T-cell (primary cell): ENCODE results near the gene ARHGEF26. TPM values are rescaled to one million over a fixed set of nuclear protein-coding genes. Genes with fewer than 3 reads are reported as not detected.
"Not testable (repeated sequence)": the region's sequence is repeated elsewhere in the genome, so short reads cannot be mapped to it uniquely, and the experiment has no call there.

ENCODE experiments used
- ATAC-seq, 4 experiments: fragments of 200-7000 bp in 3 of 4; fragments of 150-1000 bp in 1 of 4; cut with Tn5 transposase; replicated peaks in 1 of 4; 1 replicate in 3 of 4; 2 replicates in 1 of 4; pipeline ENCODE4 v1.10.0; 2021; ENCODE audit warnings: moderate library complexity in 3 of 4, mild to moderate bottlenecking in 2 of 4, moderate number of reproducible peaks in 1 of 4
- CTCF ChIA-PET, 2 donors: fragments of 300-600 bp; sonication (Branson Sonifier 250); formaldehyde crosslinking; loops; one replicate each; lab custom pipeline; 2022; ENCODE audit warnings: antibody characterized with exemption in 2 of 2; lab: Charles Lee
- POLR2A ChIA-PET, 2 donors: fragments of 300-600 bp; sonication (Branson Sonifier 250); formaldehyde crosslinking; loops; one replicate each; lab custom pipeline; 2022; ENCODE audit warnings: antibody characterized with exemption in 2 of 2; lab: Charles Lee
- DNase-seq, 35 experiments: peaks; one replicate each; pipeline versions ENCODE4 v3.0.0 to v3.0.0-alpha.2; 2013 to 2023
- H3K27ac ChIP-seq: one replicate; pipeline ENCODE4 v1.5.1; 2013; ENCODE audit warnings: low read length
- H3K27me3 ChIP-seq, 2 experiments: replicated peaks in 1 of 2; 1 replicate in 1 of 2; 2 replicates in 1 of 2; pipeline versions ENCODE4 v1.6.1 to v1.7.0; 2013; ENCODE audit warnings: low read length in 1 of 2, mixed read lengths in 1 of 2; ENCODE audit not compliant: control insufficient read depth in 2 of 2, insufficient read depth in 2 of 2; ENCODE audit errors: extremely low read depth in 1 of 2
- H3K36me3 ChIP-seq, 2 donors: 1 replicate in 1 of 2; 2 replicates in 1 of 2; pipeline versions ENCODE4 v1.6.1 to v1.7.0; 2013; ENCODE audit warnings: low read length in 1 of 2; ENCODE audit not compliant: control insufficient read depth in 2 of 2, insufficient read depth in 1 of 2; ENCODE audit errors: extremely low read depth in 1 of 2
- H3K4me1 ChIP-seq, 2 experiments: 1 replicate in 1 of 2; 2 replicates in 1 of 2; pipeline versions ENCODE4 v1.6.1 to v1.7.0; 2013; ENCODE audit warnings: low read length in 2 of 2, mixed read lengths in 1 of 2; ENCODE audit not compliant: insufficient read depth in 2 of 2, control insufficient read depth in 1 of 2; ENCODE audit errors: extremely low read depth in 1 of 2
- H3K4me3 ChIP-seq, 2 donors: 1 replicate in 1 of 2; 2 replicates in 1 of 2; pipeline versions ENCODE4 v1.5.1 to v1.7.0; 2013; ENCODE audit warnings: mild to moderate bottlenecking in 2 of 2, low read length in 1 of 2, moderate library complexity in 1 of 2; ENCODE audit not compliant: control insufficient read depth in 1 of 2; ENCODE audit errors: extremely low read depth in 1 of 2
- H3K9me3 ChIP-seq: 2 replicates; pipeline ENCODE4 v1.7.0; 2013
- H3K27ac Mint-ChIP-seq, 2 donors: one replicate each; pipeline ENCODE4 v1.8.0; 2020 to 2021; ENCODE audit warnings: mild to moderate bottlenecking in 2 of 2, mixed read lengths in 2 of 2
- H3K27me3 Mint-ChIP-seq, 2 donors: one replicate each; pipeline ENCODE4 v1.8.0; 2021 to 2022; ENCODE audit warnings: mixed read lengths in 2 of 2
- H3K36me3 Mint-ChIP-seq: one replicate; pipeline ENCODE4 v1.8.0; 2021; ENCODE audit warnings: mixed read lengths
- H3K4me1 Mint-ChIP-seq, 3 donors: one replicate each; pipeline ENCODE4 v1.8.0; 2020 to 2022; ENCODE audit warnings: mixed read lengths in 3 of 3, mild to moderate bottlenecking in 1 of 3
- H3K4me3 Mint-ChIP-seq, 3 donors: one replicate each; pipeline ENCODE4 v1.8.0; 2020 to 2022; ENCODE audit warnings: mild to moderate bottlenecking in 3 of 3, mixed read lengths in 3 of 3, moderate library complexity in 3 of 3
- H3K9me3 Mint-ChIP-seq, 3 donors: one replicate each; pipeline ENCODE4 v1.8.0; 2020 to 2022; ENCODE audit warnings: mixed read lengths in 3 of 3
- WGBS: methylation state at CpG from one replicate; pipeline ENCODE4 v1.1.5; 2013; ENCODE audit warnings: missing lambda C conversion rate; ENCODE audit not compliant: insufficient coverage; 5-methylcytosine and 5-hydroxymethylcytosine counted together
- total RNA-seq, 35 experiments: library from RNA in 6 of 35; stranded (reverse) in 6 of 35; fragments of 120-200 nt in 1 of 35; gene quantifications; one replicate each; pipeline versions ENCODE4 v1.2.1 to v1.2.4 and lab custom pipeline; 2013 to 2026

The ARHGEF26 gene
- total RNA-seq, 5 donors from 2014 or later (not counting 1 experiment from before 2014, with no cell fraction given), result 0.12 to 0.29 (median 0.23) TPM

DNA sequence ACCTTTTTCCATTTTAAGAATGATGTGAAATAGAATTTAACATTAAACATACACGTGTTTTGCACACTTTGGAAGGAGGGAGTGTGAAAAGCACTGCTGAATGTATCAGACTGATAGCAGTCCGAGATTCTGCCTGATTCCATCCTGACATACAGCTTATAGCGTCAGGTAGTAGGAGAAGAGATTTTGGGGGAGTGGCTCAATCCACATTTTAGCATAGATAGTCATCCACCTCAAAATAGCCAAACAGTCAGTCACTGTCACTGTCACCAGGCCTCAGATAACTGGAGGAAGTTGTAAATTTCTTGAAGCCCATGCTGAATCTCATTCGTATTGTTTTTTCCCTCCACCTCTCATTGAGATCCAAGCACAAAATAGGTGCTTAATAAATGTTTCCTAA, 35.4 kb upstream of the ARHGEF26 start:
- Mint-ChIP-seq H3K27me3 (peaks cover 4 to 14% of the 10 kb centered on the region in 2 donors), H3K27ac (no peak overlapping the region), H3K9me3 (peaks cover 0 to 4% (median 3%) of the 10 kb centered on the region in 3 donors), H3K4me3 (no peak overlapping the region), H3K4me1 (no peaks in the 10 kb centered on the region), H3K36me3 (no peaks in the 10 kb centered on the region)
- no peaks in the 10 kb centered on the region for H3K4me1 ChIP-seq
- ChIA-PET POLR2A (no interaction called here), CTCF (no interaction called here)
- ATAC-seq, result no peak
- H3K36me3 ChIP-seq, result no peaks in the 10 kb centered on the region
- H3K4me3 ChIP-seq, result no peak overlapping the region
- no peaks in the 10 kb centered on the region for H3K27me3 ChIP-seq
- no peaks in the 10 kb centered on the region for H3K9me3 ChIP-seq
- no peak overlapping the region for H3K27ac ChIP-seq
- DNase-seq, result no peak
- no CpG with 5 or more reads among the region's 4 CpGs for WGBS

DNA sequence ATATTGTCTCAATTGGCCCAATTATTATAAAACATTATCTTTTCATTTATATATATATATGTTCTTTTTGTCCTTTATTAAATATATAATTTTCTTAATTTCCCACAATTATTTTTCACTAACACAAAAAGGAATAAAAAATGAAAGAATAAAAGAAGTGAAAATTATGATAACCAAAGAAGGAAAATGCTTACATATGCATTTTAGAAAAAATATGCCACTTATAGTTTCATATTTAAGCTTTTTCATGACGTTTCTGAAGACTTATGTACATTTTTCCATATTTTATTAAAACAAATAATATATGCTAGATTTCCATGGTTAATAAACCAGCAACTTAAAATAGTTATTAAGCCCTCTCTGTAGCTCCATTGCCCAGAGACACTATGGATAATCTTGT, 34.9 kb upstream of the ARHGEF26 start:
- no peak overlapping the region for H3K4me3 Mint-ChIP-seq
- no peaks in the 10 kb centered on the region for H3K36me3 Mint-ChIP-seq
- WGBS, result no CpG with 5 or more reads among the region's 1 CpG
- ATAC-seq, result no peak
- no peaks in the 10 kb centered on the region for H3K27me3 ChIP-seq
- H3K27ac Mint-ChIP-seq, result no peak overlapping the region
- no peaks in the 10 kb centered on the region for H3K4me1 Mint-ChIP-seq
- ChIA-PET CTCF (no interaction called here), POLR2A (no interaction called here)
- no peak overlapping the region for H3K4me3 ChIP-seq
- no peaks in the 10 kb centered on the region for H3K36me3 ChIP-seq
- H3K27me3 Mint-ChIP-seq, result peaks cover 5 to 10% of the 10 kb centered on the region in 2 donors
- no peaks in the 10 kb centered on the region for H3K4me1 ChIP-seq
- no peaks in the 10 kb centered on the region for H3K9me3 ChIP-seq
- peaks cover 0 to 4% (median 3%) of the 10 kb centered on the region in 3 donors for H3K9me3 Mint-ChIP-seq
- no peak overlapping the region for H3K27ac ChIP-seq
- no peak for DNase-seq

DNA sequence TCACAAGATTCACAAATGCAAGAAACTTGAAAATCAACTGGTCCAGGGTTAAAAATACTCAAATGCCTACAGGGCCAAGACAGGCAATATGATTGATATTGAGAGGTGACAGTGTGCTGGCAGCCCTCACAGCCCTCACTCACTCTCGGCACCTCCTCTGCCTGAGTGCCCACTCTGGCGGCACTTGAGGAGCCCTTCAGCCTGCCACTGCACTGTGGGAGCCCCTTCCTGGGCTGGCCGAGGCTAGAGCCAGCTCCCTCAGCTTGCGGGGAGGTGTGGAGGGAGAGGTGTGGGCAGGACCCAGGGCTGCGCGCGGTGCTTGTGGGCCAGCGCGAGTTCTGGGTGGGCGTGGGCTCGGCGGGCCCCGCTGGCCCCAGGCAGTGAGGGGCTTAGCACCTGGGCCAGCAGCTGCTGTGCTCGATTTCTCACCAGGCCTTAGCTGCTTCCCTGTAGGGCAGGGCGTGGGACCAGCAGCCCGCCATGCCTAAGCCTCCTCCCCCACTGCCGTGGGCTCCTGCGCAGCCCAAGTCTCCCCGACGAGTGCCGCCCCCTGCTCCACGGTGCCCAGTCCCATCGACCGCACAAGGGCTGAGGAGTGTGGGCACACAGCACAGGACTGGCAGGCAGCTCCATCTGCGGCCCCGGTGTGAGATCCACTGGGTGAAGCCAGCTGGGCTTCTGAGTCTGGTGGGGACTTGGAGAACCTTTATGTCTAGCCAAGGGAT, 33.3 kb upstream of the ARHGEF26 start:
- H3K9me3 Mint-ChIP-seq, H3K4me3 Mint-ChIP-seq, H3K27me3 ChIP-seq, H3K27ac Mint-ChIP-seq, CTCF ChIA-PET, H3K36me3 ChIP-seq, ATAC-seq, H3K4me1 ChIP-seq, H3K4me1 Mint-ChIP-seq, H3K4me3 ChIP-seq, DNase-seq, H3K9me3 ChIP-seq, H3K36me3 Mint-ChIP-seq, H3K27ac ChIP-seq, POLR2A ChIA-PET, H3K27me3 Mint-ChIP-seq: not testable (repeated sequence)
- 95% methylated on average over 22 of the region's 26 CpGs for WGBS

GRCh38 chr3:154089421-154090420, 31.5 kb upstream of the ARHGEF26 start:
- Histone ChIP-seq H3K9me3 (no peaks in the 10 kb centered on the region), H3K4me3 (no peak overlapping the region), H3K27me3 (peaks cover 0 to 3% of the 10 kb centered on the region in 2 experiments), H3K27ac (no peak overlapping the region), H3K36me3 (no peaks in the 10 kb centered on the region), H3K4me1 (no peaks in the 10 kb centered on the region)
- Mint-ChIP-seq H3K4me3 (no peak overlapping the region), H3K36me3 (no peaks in the 10 kb centered on the region), H3K27ac (no peak overlapping the region), H3K9me3 (no peaks in the 10 kb centered on the region), H3K4me1 (no peaks in the 10 kb centered on the region), H3K27me3 (peaks cover 1 to 10% of the 10 kb centered on the region in 2 donors)
- WGBS, result 40% methylated on average over 4 of the region's 14 CpGs
- DNase-seq, result no peak
- no peak for ATAC-seq
- ChIA-PET CTCF (no interaction called here), POLR2A (no interaction called here)

DNA sequence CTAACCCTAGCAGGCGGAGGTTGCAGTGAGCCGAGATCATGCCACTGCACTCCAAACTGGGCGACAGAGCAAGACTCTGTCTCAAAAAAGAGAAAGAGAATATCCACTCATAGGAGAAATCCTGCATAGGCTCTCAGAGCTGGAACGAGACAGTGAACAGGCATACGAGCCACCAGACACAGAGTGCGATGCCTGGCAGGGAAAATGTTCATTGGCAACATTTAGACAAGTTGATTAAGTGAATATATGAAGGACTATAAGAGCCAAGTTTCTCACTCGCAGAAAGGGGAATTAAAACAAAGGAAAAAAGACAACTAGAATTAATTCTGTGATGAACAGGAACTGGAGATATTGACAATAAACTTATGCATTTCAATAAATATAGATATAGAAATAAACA, 27.1 kb upstream of the ARHGEF26 start:
- Mint-ChIP-seq H3K4me1 (no peaks in the 10 kb centered on the region), H3K4me3 (no peak overlapping the region), H3K36me3 (no peaks in the 10 kb centered on the region), H3K27ac (no peak overlapping the region), H3K27me3 (peaks cover 0 to 1% of the 10 kb centered on the region in 2 donors), H3K9me3 (no peaks in the 10 kb centered on the region)
- DNase-seq (no peak), ATAC-seq (no peak)
- Histone ChIP-seq H3K36me3 (no peaks in the 10 kb centered on the region), H3K27ac (no peak overlapping the region), H3K4me3 (no peak overlapping the region), H3K4me1 (no peaks in the 10 kb centered on the region), H3K27me3 (peaks cover 0 to 3% of the 10 kb centered on the region in 2 experiments), H3K9me3 (no peaks in the 10 kb centered on the region)
- ChIA-PET POLR2A (no interaction called here), CTCF (no interaction called here)
- 91% methylated on average over 4 of the region's 7 CpGs for WGBS

DNA sequence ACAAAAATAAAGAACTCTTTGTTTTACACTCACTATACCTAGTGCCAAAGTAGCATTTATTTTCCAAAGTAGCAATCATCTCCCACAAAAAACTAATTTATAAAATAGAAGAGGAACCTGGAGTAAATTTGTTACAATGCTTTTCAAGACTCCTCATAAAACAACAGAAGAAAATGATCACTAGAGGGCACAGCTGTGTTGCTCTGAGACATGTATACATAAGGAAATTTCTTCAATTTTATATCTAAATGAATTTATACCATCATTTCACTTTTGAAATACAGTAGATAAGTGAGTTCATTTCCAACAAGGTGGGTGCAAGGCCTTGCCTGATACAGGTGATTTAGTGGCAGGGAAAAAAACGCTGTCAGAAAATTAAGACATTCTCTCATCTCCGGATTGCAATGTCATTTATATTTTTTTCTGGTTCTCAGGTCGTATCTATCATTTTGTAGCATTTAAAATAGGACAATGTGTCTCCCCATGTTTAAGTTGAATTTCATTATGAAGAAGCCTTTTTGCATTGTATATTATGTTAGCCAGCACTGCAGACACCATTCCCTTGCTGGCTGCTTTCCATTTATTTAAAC, 25.3 kb upstream of the ARHGEF26 start:
- ATAC-seq (no peak), DNase-seq (no peak)
- CTCF ChIA-PET, result no interaction called here
- no peaks in the 10 kb centered on the region for H3K36me3 Mint-ChIP-seq
- H3K4me3 ChIP-seq, result no peak overlapping the region
- no peak overlapping the region for H3K27ac Mint-ChIP-seq
- no CpG with 5 or more reads among the region's 3 CpGs for WGBS
- H3K4me1 Mint-ChIP-seq, result no peaks in the 10 kb centered on the region
- no peak overlapping the region for H3K27ac ChIP-seq
- H3K27me3 ChIP-seq, result peaks cover 0 to 3% of the 10 kb centered on the region in 2 experiments
- H3K4me3 Mint-ChIP-seq, result no peak overlapping the region
- H3K36me3 ChIP-seq, result no peaks in the 10 kb centered on the region
- peaks cover 0 to 1% of the 10 kb centered on the region in 2 donors for H3K27me3 Mint-ChIP-seq
- no peaks in the 10 kb centered on the region for H3K4me1 ChIP-seq
- H3K9me3 ChIP-seq, result no peaks in the 10 kb centered on the region
- no peaks in the 10 kb centered on the region for H3K9me3 Mint-ChIP-seq
- POLR2A ChIA-PET, result no interaction called here
